Neuronal stem cell (in vitro differentiated cells): ENCODE results near the gene CASP6. TPM values are rescaled to one million over a fixed set of nuclear protein-coding genes. Genes with fewer than 3 reads are reported as not detected.

Experiments used
- DNase-seq: peaks from one replicate; pipeline ENCODE4 v3.0.0-alpha.2; 2013; ENCODE audit warnings: low spot score
- H2AFZ ChIP-seq: one replicate; pipeline ENCODE4 v1.6.1; 2013; ENCODE audit warnings: mild to moderate bottlenecking, low read length, inconsistent platforms
- H2AK5ac ChIP-seq: 2 replicates; pipeline ENCODE4 v1.6.1; 2013; ENCODE audit warnings: low read depth, mild to moderate bottlenecking, inconsistent platforms, low read length, moderate library complexity, mixed read lengths
- H2BK120ac ChIP-seq: 2 replicates; pipeline ENCODE4 v1.6.1; 2013; ENCODE audit warnings: low read depth, mild to moderate bottlenecking, inconsistent platforms, low read length, moderate library complexity, mixed read lengths
- H2BK12ac ChIP-seq: one replicate; pipeline ENCODE4 v1.6.1; 2013; ENCODE audit warnings: low read length, inconsistent platforms
- H2BK15ac ChIP-seq: 2 replicates; pipeline ENCODE4 v1.6.1; 2013; ENCODE audit warnings: mild to moderate bottlenecking, low read length, inconsistent platforms, mixed read lengths
- H2BK5ac ChIP-seq: one replicate; pipeline ENCODE4 v1.6.1; 2013; ENCODE audit warnings: inconsistent platforms, mild to moderate bottlenecking, low read length, moderate library complexity
- H3K14ac ChIP-seq: one replicate; pipeline ENCODE4 v1.6.1; 2013; ENCODE audit warnings: low read length, inconsistent platforms
- H3K18ac ChIP-seq: 2 replicates; pipeline ENCODE4 v1.6.1; 2013; ENCODE audit warnings: low read length, inconsistent platforms
- H3K23ac ChIP-seq: 2 replicates; pipeline ENCODE4 v1.6.1; 2013; ENCODE audit warnings: low read depth, mild to moderate bottlenecking, mixed read lengths, low read length, inconsistent platforms; ENCODE audit not compliant: poor library complexity
- H3K27ac ChIP-seq: replicated peaks from 3 replicates; pipeline ENCODE4 v1.5.1; 2013; ENCODE audit warnings: low read length, inconsistent platforms
- H3K27me3 ChIP-seq, 3 experiments: 2 replicates each; pipeline ENCODE4 v1.6.1; 2013; ENCODE audit warnings: low read length in 3 of 3, mild to moderate bottlenecking in 2 of 3, inconsistent platforms in 1 of 3, low read depth in 1 of 3, mixed read lengths in 1 of 3, moderate library complexity in 1 of 3; ENCODE audit not compliant: control insufficient read depth in 3 of 3, insufficient read depth in 3 of 3
- H3K36me3 ChIP-seq, 2 donors: replicated peaks in 1 of 2; 2 replicates each; pipeline ENCODE4 v1.6.1; 2013; ENCODE audit warnings: low read length in 2 of 2; ENCODE audit not compliant: control insufficient read depth in 2 of 2, insufficient read depth in 2 of 2
- H3K4ac ChIP-seq: 2 replicates; pipeline ENCODE4 v1.6.1; 2013; ENCODE audit warnings: inconsistent platforms, mild to moderate bottlenecking, low read length, moderate library complexity
- H3K4me1 ChIP-seq, 2 donors: 1 replicate in 1 of 2; 2 replicates in 1 of 2; pipeline ENCODE4 v1.6.1; 2013; ENCODE audit warnings: low read length in 2 of 2, low read depth in 1 of 2; ENCODE audit not compliant: control insufficient read depth in 2 of 2, insufficient read depth in 1 of 2
- H3K4me2 ChIP-seq: one replicate; pipeline ENCODE4 v1.6.1; 2013; ENCODE audit warnings: mild to moderate bottlenecking, low read length, inconsistent platforms; ENCODE audit not compliant: insufficient read depth, poor library complexity, severe bottlenecking
- H3K4me3 ChIP-seq, 2 donors: 2 replicates each; pipeline ENCODE4 v1.5.1; 2013; ENCODE audit warnings: low read length in 2 of 2, mild to moderate bottlenecking in 2 of 2, inconsistent platforms in 1 of 2, moderate library complexity in 1 of 2
- H3K79me1 ChIP-seq: one replicate; pipeline ENCODE4 v1.6.1; 2013; ENCODE audit warnings: low read depth, mild to moderate bottlenecking, inconsistent platforms, low read length, moderate library complexity
- H3K9ac ChIP-seq: one replicate; pipeline ENCODE4 v1.6.1; 2013; ENCODE audit warnings: mild to moderate bottlenecking, low read depth, low read length, inconsistent platforms; ENCODE audit not compliant: poor library complexity
- H3K9me3 ChIP-seq, 2 donors: replicated peaks in 1 of 2; 2 replicates each; pipeline versions ENCODE3 to v1.6.1; 2013; ENCODE audit warnings: low read length in 2 of 2, mild to moderate bottlenecking in 2 of 2, inconsistent platforms in 1 of 2, low read depth in 1 of 2, mixed read lengths in 1 of 2, moderate library complexity in 1 of 2; ENCODE audit not compliant: control insufficient read depth in 2 of 2, insufficient read depth in 1 of 2
- H4K8ac ChIP-seq: one replicate; pipeline ENCODE4 v1.6.1; 2013; ENCODE audit warnings: low read depth, mild to moderate bottlenecking, inconsistent platforms, low read length, moderate library complexity
- H4K91ac ChIP-seq: one replicate; pipeline ENCODE4 v1.6.1; 2013; ENCODE audit warnings: low read length, low read depth, mild to moderate bottlenecking, inconsistent platforms; ENCODE audit not compliant: poor library complexity
- WGBS, 2 donors: extraction: QIAGEN DNeasy Blood & Tissue Kit; methylation state at CpG; one replicate each; pipeline ENCODE4 v1.1.7; 2013; ENCODE audit warnings: missing lambda C conversion rate in 2 of 2, mixed read lengths in 1 of 2; ENCODE audit not compliant: insufficient read length in 2 of 2, insufficient replicate concordance in 1 of 2; ENCODE audit errors: extremely low coverage in 2 of 2; 5-methylcytosine and 5-hydroxymethylcytosine counted together
- polyA plus RNA-seq, 2 experiments: library from polyadenylated mRNA; stranded (reverse); fragments of 200-250 nt; gene quantifications; one replicate each; pipeline ENCODE4 v1.2.3, GENCODE V29; 2013

The CASP6 gene
- polyA plus RNA-seq (2013, experiment 1 of 2): 23.4 TPM
- polyA plus RNA-seq (2013, experiment 2 of 2): 23.4 TPM

GRCh38 chr4:109702950-109703663, at the start of gene CASP6:
Gene CASP6, minus strand, starts transcription at chr4:109703445. Its CDS starts 50 bp downstream, at chr4:109703395.
- Histone ChIP-seq H3K79me1 (no peaks in the 10 kb centered on the region), H2BK15ac (peak within 1 kb of the TSS; percentile 79), H2AK5ac (no peak within 1 kb of the TSS), H3K36me3 (peaks cover 4 to 22% of the 10 kb centered on the region in 2 donors), H3K23ac (peak within 1 kb of the TSS; percentile 94), H3K4me2 (peak within 1 kb of the TSS; percentile 78), H3K14ac (peak within 1 kb of the TSS; percentile 95), H3K9me3 (no peaks in the 10 kb centered on the region), H3K18ac (peak within 1 kb of the TSS; percentile 99), H3K4ac (no peak within 1 kb of the TSS), H3K27me3 (no peaks in the 10 kb centered on the region), H4K91ac (no peak within 1 kb of the TSS), H4K8ac (no peak within 1 kb of the TSS), H3K4me3 (peak within 1 kb of the TSS; percentile 87 to 94), H2AFZ (peak within 1 kb of the TSS; percentile 99), H2BK120ac (peak within 1 kb of the TSS; percentile 24), H2BK5ac (peak within 1 kb of the TSS; percentile 80), H3K4me1 (peaks cover 9 to 14% of the 10 kb centered on the region in 2 donors), H3K9ac (peak within 1 kb of the TSS; percentile 97), H2BK12ac (no peak within 1 kb of the TSS), H3K27ac (peak within 1 kb of the TSS; percentile 66)
- peak; percentile 72 for DNase-seq
- no CpG with 5 or more reads among the region's 72 CpGs for WGBS, 2 donors

GRCh38 chr4:109752525-109752924, 49.3 kb upstream of the CASP6 start:
- Histone ChIP-seq H2BK5ac (no peak overlapping the region), H3K27me3 (no peaks in the 10 kb centered on the region), H2AFZ (no peak overlapping the region), H3K23ac (no peak overlapping the region), H4K91ac (no peak overlapping the region), H2BK15ac (no peak overlapping the region), H3K9ac (no peak overlapping the region), H3K9me3 (no peaks in the 10 kb centered on the region), H3K4ac (no peak overlapping the region), H3K4me2 (no peak overlapping the region), H2AK5ac (no peak overlapping the region), H3K4me3 (no peak overlapping the region), H3K14ac (no peak overlapping the region), H3K18ac (no peak overlapping the region), H3K79me1 (no peaks in the 10 kb centered on the region), H2BK12ac (no peak overlapping the region), H3K4me1 (no peaks in the 10 kb centered on the region), H2BK120ac (no peak overlapping the region), H3K36me3 (no peaks in the 10 kb centered on the region), H3K27ac (no peak overlapping the region), H4K8ac (no peak overlapping the region)
- WGBS, 2 donors: no CpG with 5 or more reads among the region's 1 CpG
- DNase-seq: no peak

GRCh38 chr4:109751852-109752251, 48.6 kb upstream of the CASP6 start:
- no CpG with 5 or more reads among the region's 4 CpGs for WGBS, 2 donors
- Histone ChIP-seq H3K23ac (no peak overlapping the region), H3K27ac (no peak overlapping the region), H3K9me3 (no peaks in the 10 kb centered on the region), H3K4ac (no peak overlapping the region), H2AFZ (no peak overlapping the region), H3K4me1 (no peaks in the 10 kb centered on the region), H4K91ac (no peak overlapping the region), H2AK5ac (no peak overlapping the region), H3K4me2 (no peak overlapping the region), H3K4me3 (no peak overlapping the region), H3K9ac (no peak overlapping the region), H4K8ac (no peak overlapping the region), H3K14ac (no peak overlapping the region), H2BK15ac (no peak overlapping the region), H2BK5ac (no peak overlapping the region), H3K18ac (no peak overlapping the region), H3K79me1 (no peaks in the 10 kb centered on the region), H2BK120ac (no peak overlapping the region), H2BK12ac (no peak overlapping the region), H3K27me3 (no peaks in the 10 kb centered on the region), H3K36me3 (no peaks in the 10 kb centered on the region)
- DNase-seq: no peak

GRCh38 chr4:109750652-109751244, 47.5 kb upstream of the CASP6 start:
- no peaks in the 10 kb centered on the region for H3K4me1 ChIP-seq
- H3K14ac ChIP-seq: no peak overlapping the region
- no peak overlapping the region for H3K18ac ChIP-seq
- no peak for DNase-seq
- H3K4me2 ChIP-seq: no peak overlapping the region
- H3K9ac ChIP-seq: no peak overlapping the region
- H3K79me1 ChIP-seq: no peaks in the 10 kb centered on the region
- no peak overlapping the region for H2BK5ac ChIP-seq
- H4K91ac ChIP-seq: no peak overlapping the region
- H3K9me3 ChIP-seq: no peaks in the 10 kb centered on the region
- H2BK12ac ChIP-seq: no peak overlapping the region
- no peak overlapping the region for H2BK120ac ChIP-seq
- no peak overlapping the region for H3K27ac ChIP-seq
- H2AK5ac ChIP-seq: no peak overlapping the region
- peak overlapping the region; percentile 61 for H2AFZ ChIP-seq
- no peak overlapping the region for H3K23ac ChIP-seq
- no CpG with 5 or more reads among the region's 4 CpGs for WGBS, 2 donors
- H2BK15ac ChIP-seq: no peak overlapping the region
- H3K27me3 ChIP-seq: peaks cover 0 to 4% (median 0%) of the 10 kb centered on the region in 3 experiments
- no peaks in the 10 kb centered on the region for H3K36me3 ChIP-seq
- no peak overlapping the region for H3K4me3 ChIP-seq
- H3K4ac ChIP-seq: no peak overlapping the region
- H4K8ac ChIP-seq: no peak overlapping the region
